Heart left ventricle (tissue), 13 donors: ENCODE results near the gene ZDHHC24.

Source experiments
- POLR2A ChIP-seq, 2 donors: fragments of 450-650 bp; IDR thresholded peaks; one replicate each; pipeline ENCODE4 v1.6.1; 2017; ENCODE audit warnings: antibody characterized with exemption in 2 of 2, mild to moderate bottlenecking in 2 of 2, moderate library complexity in 2 of 2
- TF ChIP-seq, protein P1 (sequence below), 12 donors: fragments of 200-600 bp; sonication (generic) in 4 of 12; IDR thresholded peaks; one replicate each; pipeline versions ENCODE4 v1.5.0 to v1.8.0; 2018 to 2022; ENCODE audit warnings: antibody characterized with exemption in 12 of 12, mild to moderate bottlenecking in 5 of 12
- donor health status: ischemic (EF 13 %, LVEDD 7.1; RV severe dilation, severe dysfunction).
- donor health status: DM: no; HTN: yes; CAD: no.
- donor health status: DM: no; HTN: no; CAD: no.
- donor health status: ischemic (EF 25% LVEDD 6.9; RV normal size, moderate dysfunction).
- donor health status: ischemic (EF 25% LVEDD 5.7; RV mildly dilated, moderate dysfunction).
- donor health status: ischemic (EF 35%, LVEDD 5.7; RV mildly dilated, moderate dysfunction).
- donor health status: nonischemic (EF 11% LVEDD 7.7; RV severe dilation, severe dysfunction).
- donor health status: DM: yes; HTN: yes; CAD: no.
- donor health status: PGD.
- donor health status: ischemic (EF 29% LVEDD 5.4; RV normal size, mild dysfunction).
- donor health status: nonischemic (EF 23%, LVEDD 6.1; RV moderate dilation, normal function).

DNA sequence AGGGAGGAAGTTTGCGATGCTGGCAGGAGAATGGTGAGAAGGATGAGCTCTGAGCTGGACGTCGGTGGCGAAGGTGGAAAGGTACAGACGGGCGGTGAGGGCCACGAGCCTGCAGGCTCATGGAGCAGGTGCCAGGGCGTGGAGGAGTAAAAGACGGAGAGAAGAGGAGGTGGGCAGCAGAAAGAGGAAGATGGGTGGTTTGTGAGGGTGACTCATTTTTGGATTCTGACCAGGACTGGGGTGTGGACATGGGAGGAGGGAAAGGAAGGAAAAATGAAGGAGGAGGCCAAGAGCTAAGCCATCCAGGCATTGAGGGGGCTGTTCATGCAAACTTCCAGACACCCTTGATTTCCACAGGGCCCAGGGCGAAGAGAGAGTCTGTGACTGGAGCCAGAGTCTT lies 3.5 kb downstream of the ZDHHC24 start:
- TF ChIP-seq, protein P1, sequence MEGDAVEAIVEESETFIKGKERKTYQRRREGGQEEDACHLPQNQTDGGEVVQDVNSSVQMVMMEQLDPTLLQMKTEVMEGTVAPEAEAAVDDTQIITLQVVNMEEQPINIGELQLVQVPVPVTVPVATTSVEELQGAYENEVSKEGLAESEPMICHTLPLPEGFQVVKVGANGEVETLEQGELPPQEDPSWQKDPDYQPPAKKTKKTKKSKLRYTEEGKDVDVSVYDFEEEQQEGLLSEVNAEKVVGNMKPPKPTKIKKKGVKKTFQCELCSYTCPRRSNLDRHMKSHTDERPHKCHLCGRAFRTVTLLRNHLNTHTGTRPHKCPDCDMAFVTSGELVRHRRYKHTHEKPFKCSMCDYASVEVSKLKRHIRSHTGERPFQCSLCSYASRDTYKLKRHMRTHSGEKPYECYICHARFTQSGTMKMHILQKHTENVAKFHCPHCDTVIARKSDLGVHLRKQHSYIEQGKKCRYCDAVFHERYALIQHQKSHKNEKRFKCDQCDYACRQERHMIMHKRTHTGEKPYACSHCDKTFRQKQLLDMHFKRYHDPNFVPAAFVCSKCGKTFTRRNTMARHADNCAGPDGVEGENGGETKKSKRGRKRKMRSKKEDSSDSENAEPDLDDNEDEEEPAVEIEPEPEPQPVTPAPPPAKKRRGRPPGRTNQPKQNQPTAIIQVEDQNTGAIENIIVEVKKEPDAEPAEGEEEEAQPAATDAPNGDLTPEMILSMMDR (IDR thresholded peaks at IDR 0.05) = no peak
- TF ChIP-seq POLR2A (IDR thresholded peaks at IDR 0.05) = no peak
